Measurements from ENCODE around the gene PHF10.

The PHF10 gene

DNA sequence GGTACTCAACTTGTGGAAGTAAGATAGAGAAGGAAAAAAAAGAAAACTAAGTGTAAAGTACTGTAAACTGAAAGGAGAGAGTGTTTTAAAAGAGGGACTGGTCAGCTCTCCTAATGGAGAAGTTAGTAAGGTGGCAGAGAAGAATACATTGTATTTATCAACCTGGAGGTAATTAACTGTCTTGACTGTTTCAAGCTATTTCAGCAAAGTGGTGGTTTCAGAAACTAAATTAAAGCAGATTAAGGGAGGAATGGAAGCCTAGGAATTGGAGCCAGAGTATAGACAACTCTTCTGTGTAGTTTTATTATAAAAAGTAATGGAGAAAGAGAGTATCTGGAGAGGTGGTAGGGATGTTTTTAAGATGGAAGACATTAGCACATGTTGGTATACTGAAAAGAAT lies 2.7 kb upstream of the PHF10 start:
- TF ChIP-seq FOXM1 (IDR thresholded peaks at IDR 0.05; ENCODE audit: borderline replicate concordance, low read depth) = no peak
- TF ChIP-seq CEBPB (IDR thresholded peaks at IDR 0.05) = no peak
- no peak for TF ChIP-seq ZBTB7A (IDR thresholded peaks at IDR 0.05; ENCODE audit: low read depth)
- no peak for TF ChIP-seq YY1 (IDR thresholded peaks at IDR 0.05; ENCODE audit: low read depth)
- no peak for TF ChIP-seq TAF1 (IDR thresholded peaks at IDR 0.05; ENCODE audit: low read depth)
- no peak for TF ChIP-seq REST (IDR thresholded peaks at IDR 0.05; ENCODE audit: low read depth)
- TF ChIP-seq RAD21 (IDR thresholded peaks at IDR 0.05; ENCODE audit: low read depth) = no peak
- TF ChIP-seq EP300 (IDR thresholded peaks at IDR 0.05; ENCODE audit: borderline replicate concordance) = no peak

DNA sequence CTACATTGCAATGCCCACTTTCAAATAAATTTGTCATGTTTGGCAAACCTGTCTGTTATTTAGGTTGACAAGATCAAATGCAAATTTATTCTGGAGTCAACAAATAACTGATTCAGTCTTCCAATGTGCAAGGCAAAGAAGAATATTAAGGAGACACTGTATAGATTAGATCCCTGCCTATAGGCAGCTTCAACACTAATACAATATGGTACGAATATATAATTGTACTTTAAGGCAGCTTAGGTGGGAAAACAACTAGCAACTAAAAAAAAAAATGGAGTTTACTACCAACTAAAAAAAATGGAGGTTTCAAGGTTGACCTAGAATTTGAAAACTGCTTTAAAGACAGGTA lies 1.7 kb upstream of the PHF10 start:
- TF ChIP-seq ZBTB7A (IDR thresholded peaks at IDR 0.05; ENCODE audit: low read depth) (no peak), TAF1 (IDR thresholded peaks at IDR 0.05; ENCODE audit: low read depth) (no peak), YY1 (IDR thresholded peaks at IDR 0.05; ENCODE audit: low read depth) (no peak), RAD21 (IDR thresholded peaks at IDR 0.05; ENCODE audit: low read depth) (no peak), REST (IDR thresholded peaks at IDR 0.05; ENCODE audit: low read depth) (no peak), CEBPB (IDR thresholded peaks at IDR 0.05) (no peak), EP300 (IDR thresholded peaks at IDR 0.05; ENCODE audit: borderline replicate concordance) (no peak), CREB1 (IDR thresholded peaks at IDR 0.05; ENCODE audit: low read depth) (no peak), USF1 (IDR thresholded peaks at IDR 0.05) (no peak), FOXM1 (IDR thresholded peaks at IDR 0.05; ENCODE audit: borderline replicate concordance, low read depth) (no peak), TEAD4 (IDR thresholded peaks at IDR 0.05) (no peak), TCF12 (IDR thresholded peaks at IDR 0.05; ENCODE audit: low read depth) (no peak), EGR1 (IDR thresholded peaks at IDR 0.05) (no peak), NFIC (IDR thresholded peaks at IDR 0.05) (no peak)
- TF ChIP-seq, protein P1, sequence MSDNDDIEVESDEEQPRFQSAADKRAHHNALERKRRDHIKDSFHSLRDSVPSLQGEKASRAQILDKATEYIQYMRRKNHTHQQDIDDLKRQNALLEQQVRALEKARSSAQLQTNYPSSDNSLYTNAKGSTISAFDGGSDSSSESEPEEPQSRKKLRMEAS (IDR thresholded peaks at IDR 0.05) = no peak

- no peak for TF ChIP-seq RAD21 (IDR thresholded peaks at IDR 0.05; ENCODE audit: low read depth)
- TF ChIP-seq TCF12 (IDR thresholded peaks at IDR 0.05; ENCODE audit: low read depth) = no peak
- TF ChIP-seq YY1 (IDR thresholded peaks at IDR 0.05; ENCODE audit: low read depth) = no peak
- no peak for TF ChIP-seq CEBPB (IDR thresholded peaks at IDR 0.05)
- TF ChIP-seq EGR1 (IDR thresholded peaks at IDR 0.05) = no peak
- TF ChIP-seq FOXM1 (IDR thresholded peaks at IDR 0.05; ENCODE audit: borderline replicate concordance, low read depth) = no peak
- TF ChIP-seq ZBTB7A (IDR thresholded peaks at IDR 0.05; ENCODE audit: low read depth) = no peak
- TF ChIP-seq TEAD4 (IDR thresholded peaks at IDR 0.05) = no peak
- no peak for TF ChIP-seq REST (IDR thresholded peaks at IDR 0.05; ENCODE audit: low read depth)
- no peak for TF ChIP-seq NFIC (IDR thresholded peaks at IDR 0.05)
- TF ChIP-seq TAF1 (IDR thresholded peaks at IDR 0.05; ENCODE audit: low read depth) = no peak
- TF ChIP-seq, protein P1 (IDR thresholded peaks at IDR 0.05) = no peak
- no peak for TF ChIP-seq EP300 (IDR thresholded peaks at IDR 0.05; ENCODE audit: borderline replicate concordance)
- TF ChIP-seq CREB1 (IDR thresholded peaks at IDR 0.05; ENCODE audit: low read depth) = no peak
- TF ChIP-seq USF1 (IDR thresholded peaks at IDR 0.05) = no peak
Measured at GRCh38 chr6:169725125-169726048, 1.1 kb upstream of the PHF10 start.

DNA sequence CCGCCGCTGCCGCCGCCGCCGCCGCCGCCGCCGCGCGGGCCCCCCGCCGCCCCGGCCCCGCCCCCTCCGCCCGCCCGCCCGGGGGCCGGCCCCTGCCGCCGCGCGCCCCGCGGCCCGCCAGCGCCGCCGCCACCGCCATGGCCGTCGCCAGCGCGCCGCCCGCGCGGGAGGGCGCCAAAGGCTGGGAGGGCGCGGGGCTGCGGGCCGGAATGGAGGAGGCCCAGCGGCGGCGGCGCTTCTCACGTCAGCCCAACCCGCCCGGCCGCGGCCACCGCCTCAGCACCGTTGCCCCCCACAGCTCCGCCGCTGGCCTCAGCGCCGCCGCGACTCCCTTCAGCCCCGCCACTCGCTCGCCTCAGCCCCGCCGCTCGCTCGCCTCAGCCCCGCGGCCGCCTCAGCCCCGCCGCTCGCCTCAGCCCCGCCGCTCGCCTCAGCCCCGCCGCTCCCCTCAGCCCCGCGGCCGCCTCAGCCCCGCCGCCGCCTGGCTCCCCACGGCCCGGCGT lies 258 bp downstream of the PHF10 start:
- no peak for TF ChIP-seq TCF12 (IDR thresholded peaks at IDR 0.05; ENCODE audit: low read depth)
- 0 out of 2 replicates have a peak, but pooled peaks have one; percentile 10 for TF ChIP-seq YY1 (IDR thresholded peaks at IDR 0.05; ENCODE audit: low read depth)
